ENCODE results near the gene KIAA0513.
"Not testable (repeated sequence)": the region's sequence is repeated elsewhere in the genome, so short reads cannot be mapped to it uniquely, and the experiment has no call there.

Gene KIAA0513

GRCh38 chr16:85031451-85031850 lies 3.9 kb downstream of the KIAA0513 start:
- no peak for DNase-seq

GRCh38 chr16:85032187-85032586 lies 4.6 kb downstream of the KIAA0513 start:
- DNase-seq, result not testable (repeated sequence)

DNA sequence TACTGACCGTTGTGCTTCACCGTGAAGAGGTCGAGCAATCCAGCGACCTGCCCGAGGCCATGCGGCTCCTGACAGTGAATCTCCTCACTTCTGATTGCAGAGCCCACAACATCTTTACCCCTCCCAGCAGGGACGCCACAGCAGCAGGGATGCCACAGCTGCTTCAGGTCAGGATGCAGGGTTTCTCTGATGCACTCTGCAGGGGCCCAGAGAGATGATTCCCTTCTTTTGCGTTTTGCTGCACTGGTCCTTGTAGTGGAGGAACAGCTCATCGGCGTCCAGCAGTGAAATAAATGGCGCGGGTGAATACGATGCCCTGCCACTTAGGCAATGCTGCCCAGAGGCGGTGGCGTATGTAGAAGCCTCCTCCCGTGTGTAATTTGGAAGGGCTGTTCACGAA lies 5.6 kb downstream of the KIAA0513 start:
- no peak for DNase-seq

GRCh38 chr16:85034591-85035433 lies 7.2 kb downstream of the KIAA0513 start:
- DNase-seq, result no peak

DNA sequence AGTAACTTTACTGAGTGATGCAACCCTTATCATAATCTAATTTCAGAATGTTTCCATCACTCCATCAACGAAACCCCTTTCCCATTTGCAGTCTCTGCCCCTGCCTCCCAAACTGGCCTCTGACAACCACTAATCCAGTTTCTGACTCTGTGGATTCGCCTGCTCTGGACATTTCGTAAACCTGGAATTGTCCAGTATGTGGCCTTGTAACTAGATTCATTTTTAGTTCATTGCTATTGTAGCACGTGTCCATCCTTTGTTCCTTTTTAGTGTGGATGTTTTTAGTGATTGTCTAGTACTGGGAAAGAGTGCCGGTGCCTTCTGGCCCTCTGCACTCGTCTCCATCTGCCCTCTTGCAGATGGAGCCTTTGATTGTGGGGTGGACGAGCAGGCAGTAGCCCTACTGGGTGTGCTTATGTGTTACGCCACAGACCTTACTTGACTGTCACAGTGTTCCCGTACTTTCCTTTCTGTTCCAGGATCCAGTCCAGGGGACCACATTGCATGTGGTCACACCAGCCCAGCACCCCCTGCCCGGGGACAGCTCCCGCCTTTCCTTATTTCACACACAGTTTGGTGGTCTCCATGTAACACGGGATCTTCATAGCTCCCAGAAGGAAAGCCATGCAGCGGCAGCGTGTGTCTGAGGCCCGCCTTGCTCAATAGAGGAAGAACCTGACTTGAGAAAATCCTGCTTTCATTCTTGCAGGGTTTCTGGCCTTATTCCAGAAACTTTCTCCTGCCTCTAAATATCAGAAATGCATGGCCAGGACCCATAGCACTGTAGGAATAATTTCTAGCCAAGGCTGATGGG lies 8.8 kb downstream of the KIAA0513 start:
- no peak for DNase-seq

GRCh38 chr16:85037050-85037410 lies 9.4 kb downstream of the KIAA0513 start:
- no peak for DNase-seq

- no peak for DNase-seq
Observed at GRCh38 chr16:85037721-85038120, 10.1 kb downstream of the KIAA0513 start.

- DNase-seq, result no peak
Observed at GRCh38 chr16:85040685-85041084, 13.1 kb downstream of the KIAA0513 start.

DNA sequence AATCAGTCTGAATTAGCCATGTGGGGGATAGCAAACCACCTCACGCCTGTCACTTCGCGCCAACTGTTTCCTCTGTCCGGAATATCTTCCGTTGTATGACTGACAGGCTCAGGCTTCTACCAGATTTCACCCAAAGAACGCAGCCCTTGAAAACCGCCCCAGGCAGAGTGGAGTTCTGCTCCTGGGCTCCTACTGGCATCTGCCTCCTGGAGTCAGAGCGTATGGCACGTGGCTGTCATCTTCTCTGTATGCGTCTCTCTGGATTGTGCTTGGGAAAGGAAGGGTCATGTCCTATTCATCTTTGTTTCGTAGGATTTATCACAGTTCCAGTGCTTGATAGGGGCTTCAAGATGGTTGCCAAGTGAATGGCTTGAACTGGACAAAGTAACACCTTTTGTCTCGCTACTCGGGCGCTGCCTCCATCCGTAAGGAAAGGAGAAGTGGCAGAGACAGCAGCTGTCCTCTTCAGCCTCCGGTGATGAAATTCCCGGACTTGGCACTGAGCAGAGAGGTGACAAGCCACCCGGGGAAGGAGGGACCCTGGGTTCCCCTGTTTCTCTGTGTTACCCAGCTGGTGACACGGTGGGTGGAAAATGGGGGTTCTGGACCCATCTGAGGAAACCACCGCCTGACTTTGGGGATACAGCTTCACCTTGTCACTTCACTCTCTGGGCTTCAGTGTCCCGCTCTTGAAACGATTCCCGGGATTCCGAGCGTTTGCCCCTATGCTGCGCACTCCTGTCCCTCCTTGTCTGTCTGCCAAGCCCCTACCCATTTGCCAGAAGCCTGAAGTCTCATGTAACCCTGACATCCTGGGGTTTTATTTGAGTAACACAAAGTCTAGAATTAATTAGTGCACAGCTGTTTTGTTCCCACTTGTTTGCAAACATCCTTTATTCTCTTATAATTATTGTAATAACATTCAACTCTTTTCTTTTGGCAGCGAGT lies 13.9 kb downstream of the KIAA0513 start:
- DNase-seq, result no peak

- DNase-seq, result no peak
Observed at GRCh38 chr16:85042167-85042526, 14.6 kb downstream of the KIAA0513 start.

DNA sequence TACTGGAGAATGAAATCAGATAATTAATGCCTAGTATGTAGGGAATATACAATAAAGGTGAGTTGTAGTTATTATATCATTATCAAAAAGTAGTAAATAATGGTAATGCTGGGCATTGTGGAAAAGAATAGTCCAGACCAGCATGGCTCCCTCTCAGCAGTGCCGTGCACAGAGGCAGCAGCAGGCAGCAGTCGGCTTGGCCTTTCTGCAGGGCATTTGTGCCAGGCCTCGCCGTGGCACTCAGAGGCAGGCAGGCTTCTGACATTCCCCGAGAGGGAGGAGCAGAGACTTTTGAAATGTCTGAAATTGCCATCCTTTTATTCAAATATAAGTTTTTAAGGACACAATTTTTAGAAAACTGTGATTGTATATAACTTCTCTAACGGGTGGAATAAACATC lies 15.0 kb downstream of the KIAA0513 start:
- DNase-seq, result no peak

DNA sequence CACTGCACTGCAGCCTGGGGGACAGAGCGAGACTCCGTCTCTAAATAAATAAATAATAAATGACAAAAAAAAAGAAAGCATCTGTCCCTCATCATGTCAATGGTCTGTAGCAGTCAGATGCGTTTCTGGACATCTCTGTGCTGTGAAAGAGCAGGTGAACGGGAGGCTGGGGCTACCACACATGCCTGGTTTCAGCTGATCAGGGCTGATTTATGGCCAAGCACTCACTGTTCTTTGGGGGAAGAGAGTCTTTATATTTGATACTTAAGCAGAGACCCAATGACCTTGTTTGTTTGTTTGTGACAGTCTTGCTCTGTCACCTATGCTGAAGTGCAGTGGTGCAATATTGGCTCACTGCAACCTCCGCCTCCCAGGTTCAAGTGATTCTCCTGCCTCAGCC lies 17.5 kb downstream of the KIAA0513 start:
- DNase-seq, result no peak

DNA sequence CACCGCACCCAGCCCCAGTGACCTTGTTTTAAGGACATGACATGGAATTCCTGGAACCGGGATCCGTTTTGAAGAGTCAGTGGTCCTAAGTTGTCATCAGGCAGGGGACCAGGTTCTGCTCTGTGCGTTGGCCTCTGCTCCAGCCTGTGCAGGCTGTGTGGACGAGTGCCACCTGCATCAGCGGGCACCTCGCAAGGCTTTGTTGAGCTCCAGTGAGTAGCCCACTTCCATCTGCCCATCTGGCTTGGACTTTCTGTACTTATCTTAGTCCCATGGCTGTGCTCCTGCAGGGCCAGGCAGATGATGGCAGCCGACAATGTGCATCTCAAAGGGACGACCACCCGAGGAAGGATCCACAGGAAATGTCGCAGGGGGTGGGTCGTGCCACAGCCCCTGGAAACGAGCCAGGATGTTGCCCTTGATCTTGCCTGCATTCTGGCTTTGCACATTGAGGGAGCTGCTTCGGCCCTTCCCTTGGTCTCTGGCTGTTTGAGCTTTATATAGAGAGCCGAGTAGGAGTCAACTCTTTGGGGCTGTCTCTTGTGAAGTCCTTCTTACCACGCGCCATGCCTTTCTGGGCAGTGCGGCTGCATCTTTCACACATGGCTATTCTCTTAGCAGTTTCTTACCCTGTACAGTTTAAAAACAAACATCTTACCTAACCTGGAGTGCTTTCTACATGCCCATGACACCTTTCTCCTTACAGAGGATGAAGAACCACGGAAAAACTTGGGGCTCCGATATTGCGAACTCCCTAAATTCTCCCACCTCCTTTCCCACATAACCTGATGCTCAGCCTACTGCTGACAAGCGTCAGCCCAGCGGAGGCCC lies 18.3 kb downstream of the KIAA0513 start:
- no peak for DNase-seq

- DNase-seq, result no peak
Observed at GRCh38 chr16:85046472-85046916, 18.9 kb downstream of the KIAA0513 start.

DNA sequence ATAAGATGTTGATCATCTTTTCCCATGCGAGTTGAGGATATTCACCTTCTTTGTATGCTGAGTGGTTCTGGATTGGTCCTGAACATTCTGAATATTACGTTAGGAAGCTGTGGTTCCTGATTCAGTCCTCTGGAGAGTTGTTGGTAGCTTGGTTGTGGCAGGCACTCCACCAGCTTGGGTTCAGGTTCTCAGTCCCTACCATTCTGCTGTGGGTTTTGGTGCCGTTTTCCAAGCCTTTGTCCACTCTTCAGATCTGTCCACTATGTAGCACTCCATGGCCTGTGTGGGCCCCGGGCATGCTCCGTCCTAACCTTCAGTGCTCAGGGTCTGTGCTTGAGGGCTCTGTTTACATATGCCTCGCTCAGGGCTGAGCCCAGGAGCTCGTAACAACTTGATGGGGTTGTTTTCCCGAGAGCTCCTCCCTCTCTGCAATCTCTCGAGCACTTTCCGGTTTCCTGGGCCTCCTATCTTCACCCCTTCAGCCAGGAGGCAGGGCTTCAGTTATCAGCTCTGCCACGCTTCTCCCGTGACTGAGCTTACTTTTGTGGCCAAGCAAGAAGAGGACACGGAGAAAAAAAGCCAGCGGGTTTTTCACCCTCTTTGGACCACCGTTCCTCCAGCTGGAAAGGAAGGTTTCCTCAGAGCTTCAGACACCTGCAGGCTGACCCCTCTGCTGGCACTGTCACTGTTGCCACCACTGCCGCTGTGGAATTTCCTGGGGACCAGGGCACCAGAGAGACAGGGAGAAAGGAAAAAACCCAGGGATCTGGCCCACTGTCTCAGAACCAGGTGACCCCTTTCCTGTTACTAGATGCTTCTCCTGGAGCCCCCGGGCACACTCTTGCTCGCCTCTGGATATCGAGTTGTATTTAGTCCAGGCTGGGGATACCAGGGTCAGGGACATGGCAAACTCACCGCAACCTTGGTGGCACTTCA lies 19.6 kb downstream of the KIAA0513 start:
- DNase-seq, result peak; percentile 26

DNA sequence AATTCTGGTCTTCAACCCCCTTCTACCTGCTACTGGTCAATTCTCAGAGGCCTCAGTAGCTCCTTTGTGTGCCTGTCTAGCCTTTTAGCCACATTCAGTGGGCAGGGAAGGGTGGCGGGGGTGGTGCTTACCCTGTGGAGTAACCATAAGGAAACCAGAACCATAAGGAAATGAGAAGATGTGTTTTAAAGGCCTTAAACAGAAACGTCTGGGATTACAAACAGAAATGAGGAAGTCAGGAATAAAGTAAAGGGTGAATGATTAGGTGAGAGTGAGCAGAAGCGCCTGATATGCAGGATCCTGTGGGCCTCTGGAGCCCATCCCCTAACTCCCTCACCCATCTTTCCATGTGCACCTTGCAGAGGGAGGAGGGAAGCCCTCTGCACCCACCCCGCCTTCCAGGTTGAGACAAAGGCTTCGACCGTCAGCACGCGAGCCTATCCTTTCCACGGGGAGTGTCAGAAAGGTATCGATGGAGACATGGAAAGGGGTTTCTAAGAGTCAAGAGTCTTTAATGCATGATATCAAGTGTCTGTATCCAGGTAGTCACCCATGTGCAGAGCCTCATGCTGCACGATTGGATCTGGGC lies 20.4 kb downstream of the KIAA0513 start:
- DNase-seq, result no peak

GRCh38 chr16:85048921-85049562 lies 21.4 kb downstream of the KIAA0513 start:
- DNase-seq, result no peak

DNA sequence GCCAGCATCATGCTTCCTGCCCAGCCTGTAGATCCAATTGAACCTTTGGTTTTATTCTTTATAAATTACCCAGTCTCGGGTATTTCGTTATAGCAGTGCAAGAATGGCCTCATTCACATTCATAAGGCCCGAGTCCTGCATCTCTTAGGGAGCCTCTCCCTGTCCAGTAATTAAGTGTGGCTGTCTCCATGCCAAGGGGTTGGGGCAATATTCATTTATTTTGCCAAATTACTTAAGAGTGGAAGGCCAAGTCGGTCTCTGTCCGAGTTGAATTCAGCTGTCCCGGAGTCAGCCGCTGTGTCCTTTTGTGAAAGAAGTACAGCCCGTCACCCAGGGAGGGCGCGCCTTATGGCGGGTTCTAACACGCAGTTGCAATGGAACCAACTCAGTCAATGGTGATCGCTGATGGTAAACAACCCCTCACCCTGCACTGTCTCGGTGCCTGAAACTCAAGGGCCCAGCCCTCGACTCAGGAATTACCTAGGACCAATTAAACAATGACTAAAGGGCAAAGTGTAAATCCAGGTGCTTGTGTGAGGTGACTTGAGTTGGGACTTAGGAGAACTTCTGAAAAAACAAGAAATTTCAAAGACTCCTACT lies 22.2 kb downstream of the KIAA0513 start:
- no peak for DNase-seq

DNA sequence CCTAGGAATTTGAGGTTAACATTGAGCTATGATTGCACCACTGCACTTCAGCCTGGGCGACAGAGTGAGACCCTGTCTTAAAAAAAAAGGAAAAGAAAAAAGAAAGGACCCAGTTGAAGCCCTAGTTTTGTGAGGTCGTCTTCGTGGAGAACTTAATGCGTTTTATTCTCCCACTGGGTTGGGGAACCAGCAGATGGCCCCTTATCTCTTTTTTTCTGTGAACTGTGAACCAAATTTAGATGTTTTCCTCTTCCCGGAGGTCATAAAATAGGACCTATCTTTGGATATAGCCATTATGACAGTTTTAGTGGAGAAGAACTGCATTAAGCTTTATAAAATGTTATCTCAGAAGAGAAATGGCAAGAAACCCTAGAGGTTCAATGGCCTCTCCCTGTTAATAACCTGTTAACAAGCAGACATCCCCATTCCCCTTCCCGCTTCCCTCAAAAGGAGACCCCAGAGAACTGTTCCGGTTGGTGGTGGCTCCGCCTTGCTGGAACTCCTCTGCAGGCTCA lies 23.5 kb downstream of the KIAA0513 start:
- no peak for DNase-seq

Data from CD4-positive, alpha-beta T cell treated with Interleukin-6 for 4 hours (primary cell).